CD14-positive monocyte (primary cell): ENCODE results near the gene CWC27. TPM values are rescaled to one million over a fixed set of nuclear protein-coding genes. Genes with fewer than 3 reads are reported as not detected.

Experiments
- DNase-seq, 3 donors: peaks; one replicate each; pipeline ENCODE4 v3.0.0-alpha.2; 2011 to 2022
- H2AFZ ChIP-seq: 2 replicates; pipeline ENCODE4 v1.6.0; 2012; ENCODE audit warnings: mild to moderate bottlenecking, low read depth, low read length, inconsistent platforms; ENCODE audit not compliant: insufficient read depth, poor library complexity, severe bottlenecking
- H3K27ac ChIP-seq, 2 donors: 1 replicate in 1 of 2; 2 replicates in 1 of 2; pipeline ENCODE4 v1.5.1; 2012 to 2013; ENCODE audit warnings: low read length in 2 of 2, control low read depth in 1 of 2, inconsistent platforms in 1 of 2, low read depth in 1 of 2, mild to moderate bottlenecking in 1 of 2
- H3K27me3 ChIP-seq, 2 donors: one replicate each; pipeline versions ENCODE4 v1.6.0 to v1.6.1; 2011 to 2013; ENCODE audit warnings: low read length in 2 of 2; ENCODE audit not compliant: control insufficient read depth in 2 of 2, insufficient read depth in 2 of 2
- H3K36me3 ChIP-seq, 2 donors: replicated peaks in 1 of 2; 1 replicate in 1 of 2; 2 replicates in 1 of 2; pipeline versions ENCODE4 v1.5.1 to v1.6.1; 2012 to 2013; ENCODE audit warnings: low read length in 2 of 2, control low read depth in 1 of 2, inconsistent platforms in 1 of 2, mild to moderate bottlenecking in 1 of 2; ENCODE audit not compliant: insufficient read depth in 2 of 2, control insufficient read depth in 1 of 2
- H3K4me1 ChIP-seq, 2 donors: 1 replicate in 1 of 2; 2 replicates in 1 of 2; pipeline versions ENCODE4 v1.5.1 to v1.6.1; 2012 to 2013; ENCODE audit warnings: low read length in 2 of 2, control low read depth in 1 of 2, inconsistent platforms in 1 of 2, mild to moderate bottlenecking in 1 of 2, moderate library complexity in 1 of 2; ENCODE audit not compliant: insufficient read depth in 2 of 2, control insufficient read depth in 1 of 2
- H3K4me2 ChIP-seq: replicated peaks from 2 replicates; pipeline ENCODE3; 2012; ENCODE audit warnings: low read length, moderate library complexity, mild to moderate bottlenecking; ENCODE audit not compliant: poor library complexity, severe bottlenecking; ENCODE audit errors: extremely low read depth
- H3K4me3 ChIP-seq, 3 experiments: fragments of 200-600 bp in 1 of 3; sonication (generic) in 1 of 3; replicated peaks in 1 of 3; 1 replicate in 2 of 3; 2 replicates in 1 of 3; pipeline ENCODE4 v1.5.1; 2011 to 2013; ENCODE audit warnings: low read length in 3 of 3, mild to moderate bottlenecking in 3 of 3, control low read depth in 2 of 3, low read depth in 2 of 3, inconsistent platforms in 1 of 3, moderate library complexity in 1 of 3
- H3K79me2 ChIP-seq: 2 replicates; pipeline ENCODE4 v1.6.0; 2012; ENCODE audit warnings: mild to moderate bottlenecking, control low read depth, inconsistent platforms, low read length, moderate library complexity; ENCODE audit not compliant: insufficient read depth
- H3K9ac ChIP-seq: 2 replicates; pipeline ENCODE4 v1.6.0; 2017; ENCODE audit warnings: low read length, mild to moderate bottlenecking; ENCODE audit not compliant: insufficient read depth, poor library complexity, severe bottlenecking
- H3K9me3 ChIP-seq, 2 donors: replicated peaks in 1 of 2; 1 replicate in 1 of 2; 2 replicates in 1 of 2; pipeline versions ENCODE4 v1.5.1 to v1.6.1; 2012 to 2013; ENCODE audit warnings: low read length in 2 of 2, control low read depth in 1 of 2; ENCODE audit not compliant: control insufficient read depth in 1 of 2, insufficient read depth in 1 of 2
- H4K20me1 ChIP-seq: 2 replicates; pipeline ENCODE4 v1.6.0; 2012; ENCODE audit warnings: mild to moderate bottlenecking, low read length, control low read depth, moderate library complexity; ENCODE audit not compliant: insufficient read depth
- H3K27ac Mint-ChIP-seq, 7 donors: one replicate each; pipeline ENCODE4 v1.8.0; 2020; ENCODE audit warnings: mild to moderate bottlenecking in 7 of 7, mixed read lengths in 7 of 7, moderate library complexity in 6 of 7, inconsistent platforms in 2 of 7
- H3K27me3 Mint-ChIP-seq, 3 donors: one replicate each; pipeline ENCODE4 v1.8.0; 2021 to 2022; ENCODE audit warnings: low read depth in 3 of 3, mild to moderate bottlenecking in 3 of 3, mixed read lengths in 3 of 3, moderate library complexity in 3 of 3, inconsistent platforms in 1 of 3
- H3K36me3 Mint-ChIP-seq, 2 donors: one replicate each; pipeline ENCODE4 v1.8.0; 2020; ENCODE audit warnings: mixed read lengths in 2 of 2, inconsistent platforms in 1 of 2, mild to moderate bottlenecking in 1 of 2
- H3K4me1 Mint-ChIP-seq: one replicate; pipeline ENCODE4 v1.8.0; 2020; ENCODE audit warnings: mild to moderate bottlenecking, mixed read lengths
- H3K4me3 Mint-ChIP-seq, 2 donors: one replicate each; pipeline ENCODE4 v1.8.0; 2020; ENCODE audit warnings: mild to moderate bottlenecking in 2 of 2, mixed read lengths in 2 of 2, moderate library complexity in 1 of 2
- H3K9me3 Mint-ChIP-seq, 7 donors: one replicate each; pipeline ENCODE4 v1.8.0; 2020 to 2022; ENCODE audit warnings: mixed read lengths in 7 of 7, mild to moderate bottlenecking in 6 of 7, moderate library complexity in 6 of 7, inconsistent platforms in 2 of 7
- WGBS: methylation state at CpG from one replicate; pipeline ENCODE4 v1.1.5; 2013; ENCODE audit warnings: missing lambda C conversion rate; ENCODE audit not compliant: insufficient coverage; 5-methylcytosine and 5-hydroxymethylcytosine counted together
- intact Hi-C, 2 donors: fragments of 100-400 bp; cut with micrococcal nuclease; formaldehyde crosslinking; loops; one replicate each; pipeline versions ENCODE4 v1.15.0 to v1.15.1; 2023
- polyA plus RNA-seq, 3 donors: library from polyadenylated mRNA; depleted of rRNA in 1 of 3; unstranded in 2 of 3; stranded (reverse) in 1 of 3; fragments of 300-500 nt in 2 of 3; fragments of >200 nt in 1 of 3; fragmentation: Illumina TruSeq in 2 of 3; gene quantifications; 1 replicate in 2 of 3; 2 replicates in 1 of 3; pipeline ENCODE4 v1.2.3, GENCODE V29; 2012 to 2021
- TF ChIP-seq, protein P1 (sequence below): fragments of 200-600 bp; IDR thresholded peaks from one replicate; pipeline ENCODE4 v1.8.0; 2022; ENCODE audit warnings: antibody characterized with exemption, mild to moderate bottlenecking

The CWC27 gene
- polyA plus RNA-seq, 3 donors, result 6.6 to 18.9 (median 14.5) TPM

DNA sequence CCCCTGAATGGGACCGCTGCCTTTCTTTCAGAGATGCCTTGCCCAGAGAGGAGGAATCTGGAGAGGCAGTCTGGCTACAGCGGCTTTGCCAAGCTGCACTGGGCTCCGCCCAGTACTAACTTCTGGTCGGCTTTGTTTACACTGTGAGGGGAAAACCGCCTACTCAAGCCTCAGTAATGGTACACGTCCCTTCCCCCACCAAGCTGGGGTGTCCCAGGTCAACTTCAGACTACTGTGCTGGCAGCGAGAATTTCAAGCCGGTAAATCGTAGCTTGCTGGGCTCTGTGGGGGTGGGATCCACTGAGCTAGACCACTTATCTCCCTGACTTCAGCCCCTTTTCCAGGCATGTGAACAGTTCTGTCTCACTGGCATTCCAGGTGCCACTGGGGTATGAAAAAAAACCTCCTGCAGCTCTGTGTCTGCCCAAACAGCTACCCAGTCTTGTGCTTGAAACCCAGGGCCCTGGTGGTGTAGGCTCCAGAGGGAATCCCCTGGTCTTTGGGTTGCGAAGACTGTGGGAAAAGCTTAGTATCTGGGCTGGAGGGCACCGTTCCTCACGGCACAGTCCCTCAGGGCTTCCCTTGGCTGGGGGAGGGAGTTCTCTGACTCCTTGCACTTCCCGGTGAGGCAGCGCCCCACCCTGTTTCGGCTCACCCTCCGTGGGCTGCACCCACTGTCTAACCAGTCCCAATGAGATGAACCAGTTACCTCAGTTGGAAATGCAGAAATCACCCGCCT is 171.2 kb downstream of the CWC27 start:
- H3K36me3 ChIP-seq, result no peaks in the 10 kb centered on the region
- TF ChIP-seq, protein P1, sequence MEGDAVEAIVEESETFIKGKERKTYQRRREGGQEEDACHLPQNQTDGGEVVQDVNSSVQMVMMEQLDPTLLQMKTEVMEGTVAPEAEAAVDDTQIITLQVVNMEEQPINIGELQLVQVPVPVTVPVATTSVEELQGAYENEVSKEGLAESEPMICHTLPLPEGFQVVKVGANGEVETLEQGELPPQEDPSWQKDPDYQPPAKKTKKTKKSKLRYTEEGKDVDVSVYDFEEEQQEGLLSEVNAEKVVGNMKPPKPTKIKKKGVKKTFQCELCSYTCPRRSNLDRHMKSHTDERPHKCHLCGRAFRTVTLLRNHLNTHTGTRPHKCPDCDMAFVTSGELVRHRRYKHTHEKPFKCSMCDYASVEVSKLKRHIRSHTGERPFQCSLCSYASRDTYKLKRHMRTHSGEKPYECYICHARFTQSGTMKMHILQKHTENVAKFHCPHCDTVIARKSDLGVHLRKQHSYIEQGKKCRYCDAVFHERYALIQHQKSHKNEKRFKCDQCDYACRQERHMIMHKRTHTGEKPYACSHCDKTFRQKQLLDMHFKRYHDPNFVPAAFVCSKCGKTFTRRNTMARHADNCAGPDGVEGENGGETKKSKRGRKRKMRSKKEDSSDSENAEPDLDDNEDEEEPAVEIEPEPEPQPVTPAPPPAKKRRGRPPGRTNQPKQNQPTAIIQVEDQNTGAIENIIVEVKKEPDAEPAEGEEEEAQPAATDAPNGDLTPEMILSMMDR, result no peak
- H3K27ac ChIP-seq, result no peak overlapping the region
- H3K4me3 ChIP-seq, result no peak overlapping the region
- Mint-ChIP-seq H3K4me1 (no peaks in the 10 kb centered on the region), H3K36me3 (peaks cover 14 to 30% of the 10 kb centered on the region in 2 donors), H3K27me3 (no peaks in the 10 kb centered on the region), H3K27ac (no peak overlapping the region), H3K4me3 (no peak overlapping the region), H3K9me3 (peaks cover 2 to 20% (median 14%) of the 10 kb centered on the region in 7 donors)
- no peak overlapping the region for H3K4me2 ChIP-seq
- no peaks in the 10 kb centered on the region for H3K79me2 ChIP-seq
- no peak overlapping the region for H3K9ac ChIP-seq
- no peaks in the 10 kb centered on the region for H3K27me3 ChIP-seq
- H3K9me3 ChIP-seq, result no peaks in the 10 kb centered on the region
- WGBS, result 97% methylated on average over 13 of the region's 17 CpGs
- no peaks in the 10 kb centered on the region for H3K4me1 ChIP-seq
- no peak for DNase-seq
- H4K20me1 ChIP-seq, result no peaks in the 10 kb centered on the region
- intact Hi-C loops, result no loop called here
- no peak overlapping the region for H2AFZ ChIP-seq

DNA sequence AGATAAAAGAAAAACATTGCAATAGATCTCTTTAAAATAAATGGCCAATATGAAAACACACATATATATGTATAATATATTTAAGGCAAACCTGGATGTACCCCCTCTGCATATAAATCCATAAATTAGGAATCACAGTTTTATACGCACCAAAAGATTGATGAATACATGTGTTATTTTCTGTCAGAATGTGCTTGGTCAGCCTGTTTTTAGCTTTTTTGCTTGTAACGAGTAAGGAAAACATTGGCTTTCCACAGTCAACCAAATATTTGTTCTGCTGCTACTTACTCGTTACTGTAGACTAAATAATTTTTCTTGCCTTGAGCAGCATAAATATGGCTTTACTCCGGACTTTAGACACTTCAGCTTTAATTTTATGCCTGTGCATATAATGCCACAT is 173.7 kb downstream of the CWC27 start:
- no peak overlapping the region for H2AFZ ChIP-seq
- H3K27me3 ChIP-seq, result no peaks in the 10 kb centered on the region
- H3K4me3 ChIP-seq, result no peak overlapping the region
- Mint-ChIP-seq H3K27ac (no peak overlapping the region), H3K9me3 (peaks cover 0 to 8% (median 2%) of the 10 kb centered on the region in 7 donors), H3K4me1 (no peaks in the 10 kb centered on the region), H3K27me3 (no peaks in the 10 kb centered on the region), H3K4me3 (no peak overlapping the region), H3K36me3 (peaks cover 12 to 18% of the 10 kb centered on the region in 2 donors)
- H3K36me3 ChIP-seq, result no peaks in the 10 kb centered on the region
- H4K20me1 ChIP-seq, result no peaks in the 10 kb centered on the region
- H3K4me2 ChIP-seq, result no peak overlapping the region
- H3K79me2 ChIP-seq, result no peaks in the 10 kb centered on the region
- no peaks in the 10 kb centered on the region for H3K4me1 ChIP-seq
- TF ChIP-seq, protein P1, result no peak
- intact Hi-C loops, result no loop called here
- DNase-seq, result no peak
- H3K9me3 ChIP-seq, result no peaks in the 10 kb centered on the region
- H3K9ac ChIP-seq, result no peak overlapping the region
- no peak overlapping the region for H3K27ac ChIP-seq
- 100% methylated on average over 1 of the region's 4 CpGs for WGBS
